ENCODE measurements around the gene IFI30. TPM values are rescaled to one million over a fixed set of nuclear protein-coding genes. Genes with fewer than 3 reads are reported as not detected.

The IFI30 gene
- total and polyA plus RNA-seq, 4 donors = 205 to 1,883 (median 526) TPM

DNA sequence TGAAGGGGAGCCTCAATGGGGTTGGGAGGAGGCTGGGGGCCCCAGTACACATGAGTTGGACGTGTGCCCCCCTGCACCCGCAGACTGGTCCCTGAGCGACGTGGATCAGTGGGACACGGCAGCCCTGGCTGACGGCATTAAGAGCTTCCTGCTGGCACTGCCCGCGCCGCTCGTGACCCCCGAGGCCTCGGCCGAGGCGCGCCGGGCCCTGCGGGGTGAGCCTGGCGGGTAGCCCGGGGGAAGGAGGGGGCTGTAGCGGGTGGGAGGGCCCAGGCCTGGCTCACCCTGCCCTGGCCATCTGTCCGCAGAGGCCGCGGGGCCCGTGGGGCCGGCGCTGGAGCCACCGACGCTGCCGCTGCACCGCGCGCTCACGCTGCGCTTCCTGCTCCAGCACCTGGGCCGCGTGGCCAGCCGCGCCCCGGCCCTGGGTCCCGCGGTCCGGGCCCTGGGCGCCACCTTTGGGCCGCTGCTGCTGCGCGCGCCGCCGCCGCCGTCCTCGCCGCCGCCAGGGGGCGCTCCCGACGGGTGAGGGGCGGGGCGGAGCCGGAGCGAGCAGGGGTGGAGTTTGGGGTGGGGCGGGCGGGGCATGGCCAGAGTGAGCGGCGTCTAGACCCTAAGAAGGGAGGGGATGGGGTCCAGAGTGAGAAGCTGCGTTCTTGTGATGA lies 12.5 kb upstream of the IFI30 start:
- WGBS, 2 donors = 3 to 7% methylated on average over 47 to 66 of the region's 66 CpGs

DNA sequence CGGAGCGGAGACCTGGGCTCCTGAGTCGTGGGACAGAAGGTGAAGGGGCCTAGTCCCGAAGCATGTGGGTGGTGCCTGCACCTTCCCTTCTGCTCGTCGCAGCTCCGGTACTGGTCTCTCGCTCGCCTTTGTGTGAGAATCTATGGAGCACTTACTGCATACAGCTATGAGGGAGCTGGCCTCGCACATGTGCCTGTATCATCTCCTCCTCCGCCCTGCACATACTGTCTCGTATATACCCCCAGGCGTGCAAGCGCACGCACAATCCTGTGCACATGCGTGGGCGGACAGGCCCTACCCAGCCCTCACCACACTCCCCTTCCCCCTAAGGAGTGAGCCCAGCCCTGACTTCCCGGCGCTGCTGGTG lies 12.0 kb upstream of the IFI30 start:
- TF ChIP-seq, protein P1, sequence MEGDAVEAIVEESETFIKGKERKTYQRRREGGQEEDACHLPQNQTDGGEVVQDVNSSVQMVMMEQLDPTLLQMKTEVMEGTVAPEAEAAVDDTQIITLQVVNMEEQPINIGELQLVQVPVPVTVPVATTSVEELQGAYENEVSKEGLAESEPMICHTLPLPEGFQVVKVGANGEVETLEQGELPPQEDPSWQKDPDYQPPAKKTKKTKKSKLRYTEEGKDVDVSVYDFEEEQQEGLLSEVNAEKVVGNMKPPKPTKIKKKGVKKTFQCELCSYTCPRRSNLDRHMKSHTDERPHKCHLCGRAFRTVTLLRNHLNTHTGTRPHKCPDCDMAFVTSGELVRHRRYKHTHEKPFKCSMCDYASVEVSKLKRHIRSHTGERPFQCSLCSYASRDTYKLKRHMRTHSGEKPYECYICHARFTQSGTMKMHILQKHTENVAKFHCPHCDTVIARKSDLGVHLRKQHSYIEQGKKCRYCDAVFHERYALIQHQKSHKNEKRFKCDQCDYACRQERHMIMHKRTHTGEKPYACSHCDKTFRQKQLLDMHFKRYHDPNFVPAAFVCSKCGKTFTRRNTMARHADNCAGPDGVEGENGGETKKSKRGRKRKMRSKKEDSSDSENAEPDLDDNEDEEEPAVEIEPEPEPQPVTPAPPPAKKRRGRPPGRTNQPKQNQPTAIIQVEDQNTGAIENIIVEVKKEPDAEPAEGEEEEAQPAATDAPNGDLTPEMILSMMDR (IDR thresholded peaks at IDR 0.05; ENCODE audit: control extremely low read depth, extremely low read depth) = no peak
- Histone ChIP-seq H3K27ac (ENCODE audit: low read depth in 1 of 2, low read length in 1 of 2) (no peak overlapping the region), H3K9ac (ENCODE audit: insufficient read depth in 1 of 2, low read length in 2 of 2) (no peak overlapping the region), H3K36me3 (ENCODE audit: control insufficient read depth in 4 of 4, insufficient read depth in 4 of 4, low read length in 4 of 4) (peaks cover 8 to 36% (median 26%) of the 10 kb centered on the region in 4 donors), H3K4me3 (no peak overlapping the region), H3K9me3 (ENCODE audit: control insufficient read depth in 4 of 4, insufficient read depth in 3 of 4, low read length in 3 of 4) (no peaks in the 10 kb centered on the region), H3K27me3 (ENCODE audit: control insufficient read depth in 3 of 3, insufficient read depth in 3 of 3, low read length in 2 of 3) (no peaks in the 10 kb centered on the region), H3K4me1 (ENCODE audit: control insufficient read depth in 5 of 5, insufficient read depth in 5 of 5, low read length in 5 of 5) (peaks cover 0 to 21% (median 11%) of the 10 kb centered on the region in 5 donors)
- 70 to 76% methylated on average over 19 of the region's 19 CpGs for WGBS, 2 donors
- ATAC-seq (ENCODE audit: insufficient read depth, low FRiP score) (no peak), DNase-seq (no peak)

More for the DNA sequence above, 12.5 kb upstream of the IFI30 start:
- Histone ChIP-seq H3K9me3 (ENCODE audit: control insufficient read depth in 4 of 4, insufficient read depth in 3 of 4, low read length in 3 of 4) (no peaks in the 10 kb centered on the region), H3K27ac (ENCODE audit: low read depth in 1 of 2, low read length in 1 of 2) (peak overlapping the region; percentile 14 to 42), H3K4me3 (peak overlapping the region; percentile 10), H3K9ac (ENCODE audit: insufficient read depth in 1 of 2, low read length in 2 of 2) (no peak overlapping the region), H3K36me3 (ENCODE audit: control insufficient read depth in 4 of 4, insufficient read depth in 4 of 4, low read length in 4 of 4) (peaks cover 8 to 39% (median 28%) of the 10 kb centered on the region in 4 donors), H3K4me1 (ENCODE audit: control insufficient read depth in 5 of 5, insufficient read depth in 5 of 5, low read length in 5 of 5) (peaks cover 0 to 25% (median 16%) of the 10 kb centered on the region in 5 donors), H3K27me3 (ENCODE audit: control insufficient read depth in 3 of 3, insufficient read depth in 3 of 3, low read length in 2 of 3) (no peaks in the 10 kb centered on the region)
- ATAC-seq (ENCODE audit: insufficient read depth, low FRiP score) = peak; percentile 89
- TF ChIP-seq, protein P1 (IDR thresholded peaks at IDR 0.05; ENCODE audit: control extremely low read depth, extremely low read depth) = peak; percentile 76
- DNase-seq = peak; percentile 53 to 75 (median 69)

DNA sequence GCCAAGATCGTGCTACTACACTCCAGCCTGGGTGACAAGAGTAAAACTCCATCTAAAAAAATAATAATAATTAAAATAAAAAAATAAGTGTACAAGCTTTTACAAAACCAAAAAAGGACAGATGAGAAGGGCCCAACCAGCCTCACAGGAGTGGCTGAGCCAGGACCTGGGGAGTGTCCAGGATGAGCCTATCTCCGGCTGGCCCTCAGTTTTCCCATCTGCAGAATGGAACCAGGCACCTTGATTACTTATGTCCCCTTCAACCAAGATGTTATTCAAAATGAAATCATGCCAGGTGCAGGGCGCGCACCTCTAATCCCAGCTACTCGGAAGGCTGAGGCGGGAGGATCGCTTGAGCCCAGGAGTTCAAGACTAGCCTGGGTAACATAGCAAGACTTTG lies 9.5 kb upstream of the IFI30 start:
- Histone ChIP-seq H3K4me1 (ENCODE audit: control insufficient read depth in 5 of 5, insufficient read depth in 5 of 5, low read length in 5 of 5) (peaks cover 0 to 9% (median 4%) of the 10 kb centered on the region in 5 donors), H3K27ac (ENCODE audit: low read depth in 1 of 2, low read length in 1 of 2) (no peak overlapping the region), H3K9ac (ENCODE audit: insufficient read depth in 1 of 2, low read length in 2 of 2) (no peak overlapping the region), H3K9me3 (ENCODE audit: control insufficient read depth in 4 of 4, insufficient read depth in 3 of 4, low read length in 3 of 4) (no peaks in the 10 kb centered on the region), H3K4me3 (no peak overlapping the region), H3K27me3 (ENCODE audit: control insufficient read depth in 3 of 3, insufficient read depth in 3 of 3, low read length in 2 of 3) (no peaks in the 10 kb centered on the region), H3K36me3 (ENCODE audit: control insufficient read depth in 4 of 4, insufficient read depth in 4 of 4, low read length in 4 of 4) (peaks cover 8 to 36% (median 32%) of the 10 kb centered on the region in 4 donors)
- WGBS, 2 donors = 97% methylated on average over 7 of the region's 7 CpGs
- DNase-seq (no peak), ATAC-seq (ENCODE audit: insufficient read depth, low FRiP score) (no peak)
- TF ChIP-seq, protein P1 (IDR thresholded peaks at IDR 0.05; ENCODE audit: control extremely low read depth, extremely low read depth) = no peak
